Uterus (tissue), 4 donors: ENCODE data around the gene LDLRAD4. TPM values are rescaled to one million over a fixed set of nuclear protein-coding genes. Genes with fewer than 3 reads are reported as not detected.

Experiments
- DNase-seq, 2 donors: peaks; one replicate each; pipeline ENCODE4 v3.0.0-alpha.2; 2019 to 2020
- H3K27ac ChIP-seq, 2 donors: fragments of 200-600 bp; sonication (generic); 1 replicate in 1 of 2; 2 replicates in 1 of 2; pipeline ENCODE4 v1.5.1; 2016 to 2018
- H3K27me3 ChIP-seq, 2 donors: fragments of 200-600 bp; sonication (generic); one replicate each; pipeline ENCODE4 v1.5.1; 2018 to 2019; ENCODE audit warnings: control low read depth in 1 of 2
- H3K36me3 ChIP-seq, 2 donors: fragments of 200-600 bp; sonication (generic); one replicate each; pipeline ENCODE4 v1.5.1; 2019; ENCODE audit warnings: control low read depth in 1 of 2
- H3K4me1 ChIP-seq, 2 donors: fragments of 200-600 bp; sonication (generic); one replicate each; pipeline ENCODE4 v1.5.1; 2018 to 2019; ENCODE audit warnings: control low read depth in 1 of 2
- H3K4me3 ChIP-seq, 2 donors: fragments of 200-600 bp; sonication (generic); 1 replicate in 1 of 2; 2 replicates in 1 of 2; pipeline ENCODE4 v1.5.1; 2018 to 2019; ENCODE audit warnings: mild to moderate bottlenecking in 1 of 2
- H3K9me3 ChIP-seq, 2 donors: fragments of 200-600 bp; sonication (generic); one replicate each; pipeline ENCODE4 v1.5.1; 2019; ENCODE audit warnings: control low read depth in 1 of 2
- POLR2A ChIP-seq, 2 donors: fragments of 450-650 bp; IDR thresholded peaks; one replicate each; pipeline ENCODE4 v1.6.1; 2016; ENCODE audit warnings: antibody characterized with exemption in 2 of 2, mild to moderate bottlenecking in 1 of 2, moderate library complexity in 1 of 2
- intact Hi-C: fragments of 100-400 bp; cut with DNase I; formaldehyde crosslinking; loops from one replicate; pipeline ENCODE4 v1.15.1; 2023; ENCODE audit warnings: low total_unique reads
- total RNA-seq, 4 donors: library from RNA; depleted of rRNA in 3 of 4; stranded (reverse); fragments of >200 nt in 3 of 4; gene quantifications; one replicate each; pipeline versions ENCODE4 v1.1.0 to v1.2.4, GENCODE V29; 2014 to 2023
- TF ChIP-seq, protein P1 (sequence below), 4 experiments: fragments of 200-600 bp in 2 of 4; fragments of 450-650 bp in 2 of 4; sonication (generic) in 2 of 4; IDR thresholded peaks; one replicate each; pipeline ENCODE4 v1.5.1; 2016 to 2019; ENCODE audit warnings: antibody characterized with exemption in 4 of 4, mild to moderate bottlenecking in 2 of 4, moderate library complexity in 1 of 4
- donor health status: DM: yes; HTN: yes; CAD: no.

LDLRAD4 gene
- total RNA-seq, 4 donors from 2014 or later: 23.8 to 82.2 (median 39.3) TPM

GRCh38 chr18:13198701-13199100 lies 19.9 kb upstream of the LDLRAD4 start:
- no peak overlapping the region for H3K27ac ChIP-seq
- intact Hi-C loops: no loop called here
- H3K27me3 ChIP-seq: no peaks in the 10 kb centered on the region
- DNase-seq: no peak
- no peaks in the 10 kb centered on the region for H3K36me3 ChIP-seq
- no peaks in the 10 kb centered on the region for H3K9me3 ChIP-seq
- H3K4me1 ChIP-seq: no peaks in the 10 kb centered on the region
- TF ChIP-seq POLR2A (IDR thresholded peaks at IDR 0.05): no peak
- TF ChIP-seq, protein P1, sequence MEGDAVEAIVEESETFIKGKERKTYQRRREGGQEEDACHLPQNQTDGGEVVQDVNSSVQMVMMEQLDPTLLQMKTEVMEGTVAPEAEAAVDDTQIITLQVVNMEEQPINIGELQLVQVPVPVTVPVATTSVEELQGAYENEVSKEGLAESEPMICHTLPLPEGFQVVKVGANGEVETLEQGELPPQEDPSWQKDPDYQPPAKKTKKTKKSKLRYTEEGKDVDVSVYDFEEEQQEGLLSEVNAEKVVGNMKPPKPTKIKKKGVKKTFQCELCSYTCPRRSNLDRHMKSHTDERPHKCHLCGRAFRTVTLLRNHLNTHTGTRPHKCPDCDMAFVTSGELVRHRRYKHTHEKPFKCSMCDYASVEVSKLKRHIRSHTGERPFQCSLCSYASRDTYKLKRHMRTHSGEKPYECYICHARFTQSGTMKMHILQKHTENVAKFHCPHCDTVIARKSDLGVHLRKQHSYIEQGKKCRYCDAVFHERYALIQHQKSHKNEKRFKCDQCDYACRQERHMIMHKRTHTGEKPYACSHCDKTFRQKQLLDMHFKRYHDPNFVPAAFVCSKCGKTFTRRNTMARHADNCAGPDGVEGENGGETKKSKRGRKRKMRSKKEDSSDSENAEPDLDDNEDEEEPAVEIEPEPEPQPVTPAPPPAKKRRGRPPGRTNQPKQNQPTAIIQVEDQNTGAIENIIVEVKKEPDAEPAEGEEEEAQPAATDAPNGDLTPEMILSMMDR (IDR thresholded peaks at IDR 0.05): no peak
- no peak overlapping the region for H3K4me3 ChIP-seq

DNA sequence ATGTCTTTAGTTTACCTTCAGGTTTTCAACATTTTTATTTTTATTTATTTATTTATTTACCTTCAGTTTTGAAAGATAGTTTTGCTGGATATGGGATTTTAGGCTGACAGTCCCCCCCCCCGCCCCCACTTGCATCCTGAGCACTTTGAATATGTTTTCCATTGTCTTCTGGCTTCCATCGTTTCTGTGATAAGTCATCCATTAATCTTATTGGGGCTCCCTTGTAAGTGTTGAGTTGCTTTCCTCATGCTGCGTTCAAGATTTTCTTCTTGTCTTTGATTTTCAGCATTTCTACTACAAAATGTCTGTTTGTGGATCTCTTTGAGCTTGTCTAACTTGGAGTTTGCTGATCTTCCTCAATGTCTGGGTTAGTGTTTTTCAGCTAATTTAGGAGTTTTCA lies 19.4 kb upstream of the LDLRAD4 start:
- no peak for DNase-seq
- Histone ChIP-seq H3K4me3 (no peak overlapping the region), H3K27me3 (no peaks in the 10 kb centered on the region), H3K9me3 (no peaks in the 10 kb centered on the region), H3K36me3 (no peaks in the 10 kb centered on the region), H3K4me1 (no peaks in the 10 kb centered on the region), H3K27ac (no peak overlapping the region)
- intact Hi-C loops: no loop called here
- TF ChIP-seq, protein P1 (IDR thresholded peaks at IDR 0.05): no peak
- TF ChIP-seq POLR2A (IDR thresholded peaks at IDR 0.05): no peak

DNA sequence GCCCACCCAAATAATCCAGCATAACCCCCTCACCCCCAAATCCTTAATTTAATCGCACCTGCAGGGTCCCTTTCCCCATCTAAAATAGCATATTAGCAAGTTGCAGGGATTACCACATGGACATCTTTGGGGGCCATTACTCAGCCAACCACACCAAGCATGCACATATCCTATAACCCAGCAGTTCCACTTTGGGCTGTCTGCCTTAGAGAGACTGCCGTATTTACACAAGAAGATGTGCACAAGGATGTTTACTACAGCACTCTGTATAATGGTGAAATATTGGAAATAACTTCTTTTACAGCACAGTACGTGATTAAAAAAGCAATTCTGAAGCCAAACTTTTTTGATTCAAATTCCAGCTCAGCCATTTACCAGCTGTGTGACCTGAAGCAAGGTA lies 17.3 kb upstream of the LDLRAD4 start:
- no peak overlapping the region for H3K4me3 ChIP-seq
- no peak overlapping the region for H3K27ac ChIP-seq
- no peaks in the 10 kb centered on the region for H3K36me3 ChIP-seq
- no peaks in the 10 kb centered on the region for H3K27me3 ChIP-seq
- no peaks in the 10 kb centered on the region for H3K4me1 ChIP-seq
- intact Hi-C loops: no loop called here
- no peak for DNase-seq
- H3K9me3 ChIP-seq: no peaks in the 10 kb centered on the region
- no peak for TF ChIP-seq POLR2A (IDR thresholded peaks at IDR 0.05)
- TF ChIP-seq, protein P1 (IDR thresholded peaks at IDR 0.05): no peak

- TF ChIP-seq, protein P1 (IDR thresholded peaks at IDR 0.05): no peak
- TF ChIP-seq POLR2A (IDR thresholded peaks at IDR 0.05): no peak
These were observed 16.0 kb upstream of the LDLRAD4 start for GRCh38 chr18:13202571-13202970.

GRCh38 chr18:13206301-13206700 lies 12.3 kb upstream of the LDLRAD4 start:
- TF ChIP-seq, protein P1 (IDR thresholded peaks at IDR 0.05): no peak
- no peak for TF ChIP-seq POLR2A (IDR thresholded peaks at IDR 0.05)
- intact Hi-C loops: no loop called here
- no peak for DNase-seq

More at GRCh38 chr18:13202571-13202970, 16.0 kb upstream of the LDLRAD4 start:
- Histone ChIP-seq H3K27ac (no peak overlapping the region), H3K27me3 (no peaks in the 10 kb centered on the region), H3K4me1 (no peaks in the 10 kb centered on the region), H3K36me3 (no peaks in the 10 kb centered on the region), H3K4me3 (no peak overlapping the region), H3K9me3 (no peaks in the 10 kb centered on the region)
- intact Hi-C loops: no loop called here
- no peak for DNase-seq

More at GRCh38 chr18:13206301-13206700, 12.3 kb upstream of the LDLRAD4 start:
- no peaks in the 10 kb centered on the region for H3K4me1 ChIP-seq
- H3K27ac ChIP-seq: no peak overlapping the region
- no peaks in the 10 kb centered on the region for H3K27me3 ChIP-seq
- H3K4me3 ChIP-seq: no peak overlapping the region
- no peaks in the 10 kb centered on the region for H3K9me3 ChIP-seq
- H3K36me3 ChIP-seq: no peaks in the 10 kb centered on the region
